ENCODE measurements around the gene CA5B.
"Not testable (repeated sequence)": the region's sequence is repeated elsewhere in the genome, so short reads cannot be mapped to it uniquely, and the experiment has no call there.

The CA5B gene

GRCh38 chrX:15737959-15738902, at the start of gene CA5B:
TSS of gene CA5B (plus strand) at chrX:15738270. CDS start at chrX:15750024, 11,754 bp downstream.
- peak; percentile 95 for DNase-seq

GRCh38 chrX:15694941-15695451, 43.1 kb upstream of the CA5B start:
- no peak for DNase-seq

GRCh38 chrX:15696516-15696915, 41.6 kb upstream of the CA5B start:
- no peak for DNase-seq

GRCh38 chrX:15702488-15703371, 35.3 kb upstream of the CA5B start:
- DNase-seq: no peak

- not testable (repeated sequence) for DNase-seq
These were observed 34.3 kb upstream of the CA5B start for GRCh38 chrX:15703809-15704208.

GRCh38 chrX:15704273-15704672, 33.8 kb upstream of the CA5B start:
- not testable (repeated sequence) for DNase-seq

GRCh38 chrX:15714529-15714928, 23.5 kb upstream of the CA5B start:
- DNase-seq: no peak

- DNase-seq: no peak
These were observed 19.6 kb upstream of the CA5B start for GRCh38 chrX:15718283-15718970.

- no peak for DNase-seq
These were observed 18.6 kb upstream of the CA5B start for GRCh38 chrX:15719324-15719968.

GRCh38 chrX:15721911-15722310, 16.2 kb upstream of the CA5B start:
- DNase-seq: no peak

- no peak for DNase-seq
These were observed 14.1 kb upstream of the CA5B start for GRCh38 chrX:15723887-15724517.

- DNase-seq: no peak
These were observed 13.2 kb upstream of the CA5B start for GRCh38 chrX:15724911-15725310.

- not testable (repeated sequence) for DNase-seq
These were observed 6.7 kb upstream of the CA5B start for GRCh38 chrX:15731368-15731767.

- DNase-seq: peak; percentile 21
These were observed 696 bp upstream of the CA5B start for GRCh38 chrX:15737190-15737958.

- no peak for DNase-seq
These were observed 1.8 kb downstream of the CA5B start for GRCh38 chrX:15739886-15740285.

- no peak for DNase-seq
These were observed 6.3 kb downstream of the CA5B start for GRCh38 chrX:15744181-15744867.

- DNase-seq: no peak
These were observed 7.1 kb downstream of the CA5B start for GRCh38 chrX:15745179-15745578.

- not testable (repeated sequence) for DNase-seq
These were observed 8.6 kb downstream of the CA5B start for GRCh38 chrX:15746651-15747050.

GRCh38 chrX:15747626-15748173, 9.6 kb downstream of the CA5B start:
- no peak for DNase-seq

GRCh38 chrX:15748841-15749240, 10.8 kb downstream of the CA5B start:
- DNase-seq: no peak
